Natural killer cell (primary cell): ENCODE results near the gene COX19. TPM values are rescaled to one million over a fixed set of nuclear protein-coding genes. Genes with fewer than 3 reads are reported as not detected.
A peak's percentile ranks its signal among the peaks of the same experiment; 100 is the strongest.

Experiments used
- ATAC-seq, 3 donors: fragments of 150-1000 bp in 2 of 3; fragments of 200-7000 bp in 1 of 3; cut with Tn5 transposase; 1 replicate in 1 of 3; 2 replicates in 2 of 3; pipeline ENCODE4 v1.10.0; 2021; ENCODE audit warnings: mild to moderate bottlenecking in 2 of 3, moderate library complexity in 2 of 3
- DNase-seq, 2 donors: peaks; one replicate each; pipeline versions ENCODE4 v3.0.0 to v3.0.0-alpha.2; 2013 to 2021; ENCODE audit warnings: mixed read lengths in 1 of 2
- H3K27ac ChIP-seq: one replicate; pipeline ENCODE4 v1.5.1; 2013; ENCODE audit warnings: mild to moderate bottlenecking, low read length
- H3K27me3 ChIP-seq: one replicate; pipeline ENCODE4 v1.6.1; 2013; ENCODE audit warnings: low read length; ENCODE audit not compliant: control insufficient read depth, insufficient read depth
- H3K36me3 ChIP-seq: one replicate; pipeline ENCODE4 v1.6.1; 2013; ENCODE audit warnings: low read length; ENCODE audit not compliant: control insufficient read depth, insufficient read depth
- H3K4me1 ChIP-seq: one replicate; pipeline ENCODE4 v1.6.1; 2013; ENCODE audit warnings: low read length; ENCODE audit not compliant: control insufficient read depth, insufficient read depth
- H3K4me3 ChIP-seq: one replicate; pipeline ENCODE4 v1.5.1; 2013; ENCODE audit warnings: low read length
- H3K9me3 ChIP-seq: one replicate; pipeline ENCODE4 v1.6.1; 2013; ENCODE audit warnings: low read length; ENCODE audit not compliant: control insufficient read depth, insufficient read depth
- H3K27ac Mint-ChIP-seq, 2 donors: one replicate each; pipeline ENCODE4 v1.8.0; 2022; ENCODE audit warnings: mild to moderate bottlenecking in 2 of 2, mixed read lengths in 2 of 2, moderate library complexity in 1 of 2
- H3K27me3 Mint-ChIP-seq, 2 donors: one replicate each; pipeline ENCODE4 v1.8.0; 2022; ENCODE audit warnings: low read depth in 2 of 2, mixed read lengths in 2 of 2
- H3K36me3 Mint-ChIP-seq: one replicate; pipeline ENCODE4 v1.8.0; 2022; ENCODE audit warnings: mixed read lengths
- H3K4me1 Mint-ChIP-seq, 2 donors: one replicate each; pipeline ENCODE4 v1.8.0; 2022; ENCODE audit warnings: mixed read lengths in 2 of 2
- H3K4me3 Mint-ChIP-seq: one replicate; pipeline ENCODE4 v1.8.0; 2022; ENCODE audit warnings: mild to moderate bottlenecking, moderate library complexity, mixed read lengths
- H3K9me3 Mint-ChIP-seq, 2 donors: one replicate each; pipeline ENCODE4 v1.8.0; 2022; ENCODE audit warnings: mixed read lengths in 2 of 2
- CTCF ChIP-seq: fragments of 200-600 bp; IDR thresholded peaks from one replicate; pipeline ENCODE4 v1.8.0; 2022; ENCODE audit warnings: antibody characterized with exemption
- WGBS: methylation state at CpG from one replicate; pipeline ENCODE4 v1.1.7; 2013; ENCODE audit warnings: missing lambda C conversion rate; ENCODE audit not compliant: insufficient coverage; 5-methylcytosine and 5-hydroxymethylcytosine counted together
- intact Hi-C: fragments of 100-400 bp; cut with micrococcal nuclease; formaldehyde crosslinking; loops from one replicate; pipeline ENCODE4 v1.14.2; 2022
- total RNA-seq, 4 donors: library from RNA; stranded (reverse); fragments of 120-200 nt in 1 of 4; gene quantifications; one replicate each; pipeline versions ENCODE4 v1.2.3 to v1.2.4, GENCODE V29; 2013 to 2022

COX19 gene
- total RNA-seq, 3 donors from 2014 or later (not counting 1 experiment from before 2014, with no cell fraction given), result 33.6 to 38.3 (median 33.6) TPM

DNA sequence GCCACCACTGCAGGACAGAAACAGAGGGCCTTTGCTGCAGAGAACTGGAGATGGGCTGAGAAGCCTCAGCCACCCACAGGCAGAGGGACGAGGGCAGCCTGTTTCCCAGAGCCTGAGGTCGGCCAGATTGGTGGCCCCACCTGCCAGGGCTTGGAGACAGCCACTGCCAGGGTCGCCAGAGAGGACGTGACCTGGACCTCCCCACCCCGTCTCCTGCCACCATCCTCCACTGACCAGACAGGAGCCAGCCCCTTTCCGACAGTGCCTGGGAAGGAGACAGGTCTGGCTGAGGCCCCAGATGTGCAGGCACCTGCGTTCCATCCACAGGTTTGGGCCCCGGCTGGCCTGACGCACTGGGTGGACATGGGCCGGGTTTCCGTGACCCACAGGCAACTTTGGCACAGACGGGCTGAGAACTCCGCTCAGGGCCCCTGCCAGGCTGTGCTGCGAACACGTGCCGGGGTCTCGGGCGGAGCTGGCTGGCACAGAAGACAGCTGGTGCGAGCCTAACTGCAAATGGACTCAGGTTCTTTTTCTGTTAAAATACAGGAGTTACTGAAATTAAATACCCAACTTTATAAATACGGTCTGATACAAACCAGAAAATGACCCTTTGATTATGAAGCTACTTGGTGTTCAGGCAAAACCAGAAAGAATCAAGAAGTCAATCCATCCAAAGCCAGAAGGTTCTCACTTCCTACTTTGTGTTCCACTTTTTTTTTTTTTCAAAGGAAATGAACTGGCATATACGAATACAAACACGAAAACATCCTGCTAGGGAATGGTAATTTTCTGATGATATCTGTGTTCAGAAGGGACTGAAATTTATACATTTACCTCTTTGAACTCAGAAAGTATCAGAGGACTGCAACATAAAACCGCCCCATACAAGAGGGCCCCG lies 6.9 kb downstream of the COX19 start:
- H3K27me3 ChIP-seq, result peaks cover 3% of the 10 kb centered on the region
- TF ChIP-seq CTCF, result no peak
- WGBS, result 96% methylated on average over 22 of the region's 24 CpGs
- Mint-ChIP-seq H3K4me1 (peaks cover 29 to 41% of the 10 kb centered on the region in 2 donors), H3K9me3 (no peaks in the 10 kb centered on the region), H3K4me3 (no peak overlapping the region), H3K27me3 (peaks cover 0 to 3% of the 10 kb centered on the region in 2 donors), H3K36me3 (no peaks in the 10 kb centered on the region), H3K27ac (no peak overlapping the region)
- DNase-seq (no peak), ATAC-seq (no peak)
- peaks cover 49% of the 10 kb centered on the region for H3K36me3 ChIP-seq
- peaks cover 31% of the 10 kb centered on the region for H3K4me1 ChIP-seq
- no peak overlapping the region for H3K27ac ChIP-seq
- no peaks in the 10 kb centered on the region for H3K9me3 ChIP-seq
- no peak overlapping the region for H3K4me3 ChIP-seq
- intact Hi-C loops, result no loop called here

DNA sequence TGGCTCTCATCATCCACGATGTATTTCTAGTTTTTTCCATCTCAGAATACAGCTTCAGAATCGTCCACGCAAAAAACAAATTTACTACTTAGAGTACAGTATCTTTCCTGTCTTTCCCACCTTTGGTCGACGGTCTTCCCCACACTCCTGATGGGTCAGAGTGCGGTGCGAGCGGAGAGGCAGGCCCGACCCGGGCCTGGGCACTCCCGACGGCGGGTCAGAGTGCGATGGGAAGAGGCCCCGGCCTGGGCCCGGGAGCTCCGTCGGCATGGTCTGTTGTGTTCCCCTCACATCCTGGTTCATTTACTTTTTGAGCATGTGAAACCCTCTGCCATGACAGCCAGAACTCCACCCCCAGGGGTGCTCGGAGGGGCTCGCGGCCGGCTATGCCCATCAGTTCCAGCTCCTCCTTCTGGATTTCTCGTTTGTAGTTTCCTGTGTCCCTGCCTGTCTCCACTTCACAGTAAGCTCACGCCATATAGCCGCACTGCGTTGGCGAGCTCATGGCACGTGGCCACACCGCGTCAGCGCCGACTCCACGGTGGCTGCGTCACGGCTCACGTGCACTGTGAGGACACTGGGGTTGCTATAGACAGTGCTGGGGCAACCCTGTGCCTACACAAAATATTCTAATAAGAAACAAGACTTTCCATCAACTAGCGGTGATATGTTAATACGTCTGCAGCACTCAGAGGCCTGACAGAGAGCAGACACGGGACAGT lies 7.8 kb downstream of the COX19 start:
- H3K9me3 Mint-ChIP-seq, result no peaks in the 10 kb centered on the region
- Histone ChIP-seq H3K4me1 (peaks cover 37% of the 10 kb centered on the region), H3K36me3 (peaks cover 41% of the 10 kb centered on the region), H3K27ac (no peak overlapping the region), H3K27me3 (peaks cover 3% of the 10 kb centered on the region), H3K4me3 (no peak overlapping the region), H3K9me3 (no peaks in the 10 kb centered on the region)
- peaks cover 26 to 42% of the 10 kb centered on the region in 2 donors for H3K4me1 Mint-ChIP-seq
- no peak overlapping the region for H3K27ac Mint-ChIP-seq
- H3K4me3 Mint-ChIP-seq, result no peak overlapping the region
- no peaks in the 10 kb centered on the region for H3K36me3 Mint-ChIP-seq
- intact Hi-C loops, result no loop called here
- TF ChIP-seq CTCF, result no peak
- 95% methylated on average over 39 of the region's 39 CpGs for WGBS
- ATAC-seq (no peak), DNase-seq (no peak)
- peaks cover 0 to 3% of the 10 kb centered on the region in 2 donors for H3K27me3 Mint-ChIP-seq

DNA sequence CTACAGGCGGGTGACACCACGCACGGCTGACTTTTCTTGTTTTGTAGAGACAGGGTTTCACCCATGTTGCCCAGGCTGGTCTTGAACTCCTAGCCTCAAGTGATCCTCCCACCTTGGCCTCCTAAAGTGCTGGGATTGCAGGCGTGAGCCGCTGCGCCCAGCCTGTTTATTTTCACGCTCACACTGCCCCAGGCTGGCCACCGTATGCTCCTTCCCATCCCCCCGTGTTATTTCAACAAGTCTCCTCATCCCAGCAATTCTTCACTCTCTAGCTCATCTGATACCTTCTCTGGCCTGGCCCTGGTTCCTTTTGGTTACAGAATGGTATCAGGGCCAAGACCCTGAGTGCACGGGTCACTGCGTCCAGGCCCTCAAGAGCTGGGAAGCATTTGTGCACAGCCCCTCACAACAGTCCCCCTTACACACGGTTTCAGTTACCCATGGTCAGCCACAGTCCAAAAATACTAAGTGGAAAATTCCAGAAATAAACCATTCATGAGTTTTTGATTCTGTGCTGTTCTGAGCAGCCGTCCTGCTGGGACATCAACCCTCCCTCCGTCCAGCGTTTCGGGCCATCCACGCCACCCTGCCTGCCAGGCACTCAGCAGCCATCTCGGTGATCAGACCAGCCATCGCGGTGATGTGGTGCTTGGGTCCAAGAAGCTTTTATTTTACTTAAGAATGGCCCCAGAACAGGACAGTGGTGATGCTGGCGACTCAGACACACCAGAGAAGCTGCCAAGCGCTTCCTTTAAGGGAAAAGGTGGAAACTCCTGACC lies 8.9 kb downstream of the COX19 start:
- Histone ChIP-seq H3K27me3 (peaks cover 6% of the 10 kb centered on the region), H3K27ac (no peak overlapping the region), H3K36me3 (peaks cover 33% of the 10 kb centered on the region), H3K4me3 (no peak overlapping the region), H3K4me1 (peaks cover 34% of the 10 kb centered on the region), H3K9me3 (no peaks in the 10 kb centered on the region)
- intact Hi-C loops, result no loop called here
- no peaks in the 10 kb centered on the region for H3K9me3 Mint-ChIP-seq
- no peak for ATAC-seq
- DNase-seq, result no peak
- no peaks in the 10 kb centered on the region for H3K36me3 Mint-ChIP-seq
- peak overlapping the region in 1 of 2 donors; percentile 77 for H3K27ac Mint-ChIP-seq
- 86% methylated on average over 22 of the region's 22 CpGs for WGBS
- peaks cover 18 to 34% of the 10 kb centered on the region in 2 donors for H3K4me1 Mint-ChIP-seq
- TF ChIP-seq CTCF, result no peak
- H3K27me3 Mint-ChIP-seq, result peaks cover 0 to 6% of the 10 kb centered on the region in 2 donors
- no peak overlapping the region for H3K4me3 Mint-ChIP-seq
